HG03439 (cell line): Measurements from ENCODE around the gene DISP3.

Source experiments
- ATAC-seq: cut with Tn5 transposase; IDR thresholded peaks from one replicate; pipeline ENCODE4 v1.9.1; 2021; ENCODE audit warnings: mild to moderate bottlenecking, moderate library complexity; ENCODE audit not compliant: unreplicated experiment

DISP3 gene

DNA sequence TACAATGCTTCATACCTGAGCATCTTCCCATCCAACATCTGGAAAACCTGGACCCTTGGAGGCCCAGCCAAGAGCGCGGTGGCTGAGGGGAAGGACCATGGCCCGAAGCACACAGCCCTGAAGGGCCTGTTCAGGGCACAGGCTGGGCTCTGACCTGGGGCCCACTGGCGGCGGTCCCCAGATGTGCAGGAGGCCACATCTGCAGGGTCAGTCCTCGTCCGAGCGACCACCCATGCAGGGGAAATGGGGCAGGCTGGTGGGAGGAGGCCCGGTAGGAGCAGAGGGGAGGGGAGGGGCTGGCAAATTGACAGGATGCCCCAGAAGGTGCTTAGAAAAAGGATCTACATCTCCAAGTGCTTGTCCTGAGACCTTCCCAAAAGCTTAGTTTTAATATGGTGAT is 59.9 kb downstream of the DISP3 start:
- no peak for ATAC-seq

DNA sequence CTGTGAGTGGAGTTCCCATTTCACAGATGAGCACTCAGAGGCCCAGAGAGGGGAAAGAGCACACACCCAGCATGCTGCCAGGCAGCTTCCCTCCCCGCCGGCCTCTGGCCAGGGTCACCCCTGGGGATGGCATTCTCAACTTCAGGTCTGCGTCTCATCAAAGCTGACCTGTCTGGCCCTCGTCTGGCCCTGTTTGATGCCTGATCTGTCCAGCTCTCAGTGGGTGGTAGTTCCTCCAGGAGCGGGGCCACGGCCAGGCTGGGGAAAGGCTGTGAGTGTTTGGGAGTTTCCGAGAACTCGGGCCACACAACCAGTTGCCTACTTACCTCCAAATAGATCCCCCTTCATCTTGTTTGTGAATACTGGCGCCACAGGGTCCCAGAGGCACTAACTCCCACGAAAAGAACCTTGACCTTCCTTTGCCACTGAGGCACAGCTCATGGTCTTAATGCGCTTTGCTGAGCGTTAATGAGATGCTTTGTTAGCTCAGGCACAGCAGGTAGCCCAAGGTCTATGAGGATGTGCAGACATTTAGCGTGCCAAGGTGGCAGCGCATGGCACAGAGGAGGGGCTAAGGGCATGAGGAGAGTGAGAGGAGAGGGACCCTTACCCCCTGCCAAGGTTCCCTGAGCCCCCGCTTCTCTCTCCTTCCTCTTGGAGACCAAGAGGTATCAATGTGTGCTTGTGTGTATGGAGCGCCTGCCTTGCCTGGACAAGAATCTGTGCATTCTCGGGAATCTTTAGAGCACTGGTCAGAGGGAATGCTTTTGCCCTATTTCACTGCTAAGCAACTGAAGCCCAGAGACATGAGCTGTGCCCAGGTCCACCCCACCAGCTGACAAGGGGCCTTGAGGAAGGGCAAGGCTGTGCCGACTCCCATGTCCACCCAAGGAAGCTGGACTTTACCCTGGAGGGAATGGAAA is 61.2 kb downstream of the DISP3 start:
- ATAC-seq, result no peak

DNA sequence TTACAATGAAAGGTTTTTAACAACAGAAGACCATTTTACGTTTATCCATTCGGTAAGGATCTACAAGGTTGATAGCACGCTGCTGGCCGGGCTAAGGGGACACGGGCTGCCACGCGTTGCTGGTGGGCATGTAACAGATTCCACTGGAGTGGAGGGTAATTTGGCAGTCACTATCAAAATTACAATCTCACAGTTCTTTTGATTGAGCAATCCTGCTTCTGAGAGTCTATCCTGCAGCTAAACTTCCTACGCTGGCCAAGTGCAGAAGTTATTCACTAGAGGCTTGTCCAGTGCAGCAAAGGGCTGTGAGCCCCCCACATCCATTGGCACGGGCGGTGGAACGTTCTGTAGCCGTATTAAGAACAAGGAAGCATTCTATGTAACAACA is 61.8 kb downstream of the DISP3 start:
- no peak for ATAC-seq

DNA sequence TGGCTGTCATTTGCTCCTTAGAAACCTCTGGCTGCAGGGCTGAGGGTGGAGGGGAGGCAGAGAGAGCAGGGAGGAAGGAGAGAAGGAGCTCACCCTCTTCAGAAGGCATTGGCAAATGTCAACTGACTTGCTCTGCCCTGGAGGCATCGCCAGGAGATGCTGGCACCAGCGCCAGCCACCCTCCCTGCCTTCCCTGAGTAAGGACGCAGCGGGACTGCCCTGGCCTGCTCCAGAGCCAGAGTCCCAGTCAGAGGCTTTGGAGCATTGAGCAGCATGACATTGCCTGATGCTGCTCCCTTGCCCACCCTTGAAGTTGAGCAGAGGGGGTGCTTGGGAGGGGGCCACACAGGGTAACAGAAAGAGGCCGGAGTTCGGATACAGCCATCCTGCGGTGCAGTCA is 62.3 kb downstream of the DISP3 start:
- no peak for ATAC-seq

DNA sequence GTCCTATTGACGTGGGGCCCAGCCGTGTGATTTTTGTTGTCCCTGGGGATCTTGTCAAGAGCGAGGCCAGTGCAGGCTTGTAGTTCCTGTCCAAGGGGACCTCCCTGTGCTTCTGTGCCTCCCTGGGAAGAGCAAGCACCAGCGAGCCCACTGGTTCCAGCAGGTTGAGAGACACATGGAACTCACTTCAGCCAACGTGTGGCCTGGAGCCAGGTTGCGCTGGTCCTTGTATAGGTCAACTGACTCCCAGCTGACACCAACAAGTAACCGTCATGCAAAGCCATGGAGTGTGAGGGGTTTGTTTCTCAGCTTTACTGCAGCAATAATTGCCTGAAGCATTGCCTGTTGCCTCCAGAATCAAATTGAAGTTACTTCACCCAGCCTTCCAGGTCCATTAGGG is 63.0 kb downstream of the DISP3 start:
- ATAC-seq, result no peak

DNA sequence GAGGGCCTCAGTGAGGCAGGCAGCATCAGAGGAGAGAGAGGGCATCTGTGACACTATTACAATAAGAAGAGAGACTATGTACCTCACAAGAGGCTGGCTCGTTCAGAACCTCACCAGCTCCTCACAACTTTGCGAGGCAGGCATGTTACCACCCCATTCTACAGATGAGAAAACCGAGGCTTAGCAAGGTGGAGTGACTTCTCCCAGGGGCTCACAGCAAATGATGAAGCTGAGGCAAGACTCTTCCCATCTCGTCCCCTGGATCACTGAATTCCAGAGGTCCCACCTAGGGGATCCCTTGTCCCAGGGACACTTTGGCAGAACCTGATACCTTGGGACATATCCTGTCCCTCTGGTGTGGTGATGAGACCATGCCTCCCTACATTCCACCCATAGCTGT is 64.4 kb downstream of the DISP3 start:
- no peak for ATAC-seq

- ATAC-seq, result no peak
These were observed 64.8 kb downstream of the DISP3 start for GRCh38 chr1:11543796-11544195.

DNA sequence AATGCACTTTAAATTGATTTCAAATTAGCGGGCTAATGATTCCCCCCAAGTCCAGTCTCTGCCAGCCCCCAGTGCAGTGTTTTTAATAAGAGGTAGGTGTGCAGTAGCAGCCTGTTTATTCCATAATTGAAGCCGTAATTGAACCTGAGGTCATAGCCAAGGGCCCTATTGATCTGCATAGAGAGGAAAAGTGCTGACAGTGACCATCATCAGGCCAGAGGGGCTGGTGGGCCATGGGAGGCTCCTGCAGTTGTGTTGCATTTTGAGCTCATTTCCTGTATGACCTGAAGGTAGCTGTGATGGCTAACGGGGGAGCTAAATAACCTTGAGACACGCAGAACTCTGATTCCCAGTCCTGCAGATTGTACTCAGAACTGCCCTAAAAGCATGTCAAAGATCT is 67.5 kb downstream of the DISP3 start:
- no peak for ATAC-seq

DNA sequence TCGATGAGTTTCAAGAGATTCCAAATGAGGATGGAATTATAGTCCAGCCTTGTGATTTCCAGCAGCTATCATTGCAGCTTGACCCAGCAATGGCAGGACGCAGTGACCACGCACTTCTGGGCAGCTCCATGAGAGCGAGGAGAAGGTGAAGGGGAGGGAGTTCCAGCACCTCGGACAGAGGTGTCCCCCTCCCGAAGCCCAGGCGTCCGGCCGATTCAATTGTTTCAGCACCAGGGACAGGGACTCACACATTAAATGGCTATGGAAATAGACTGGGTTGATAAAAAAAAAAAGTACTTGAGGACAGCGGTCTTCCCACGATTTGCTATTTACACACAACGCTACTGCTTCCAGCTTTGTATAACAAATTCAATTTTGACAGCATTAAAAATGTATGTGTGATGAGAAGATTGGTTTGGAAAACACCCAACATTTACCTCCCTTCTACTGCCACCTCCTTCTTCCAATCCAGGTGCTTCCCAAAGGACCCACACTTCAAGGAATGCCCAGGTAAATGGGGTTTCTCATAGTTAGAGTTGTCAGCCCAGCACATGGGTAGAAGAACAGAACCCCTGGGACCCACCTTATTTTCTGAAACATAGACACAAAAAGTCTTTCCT is 71.8 kb downstream of the DISP3 start:
- ATAC-seq, result no peak

- no peak for ATAC-seq
These were observed 79.3 kb downstream of the DISP3 start for GRCh38 chr1:11558276-11558675.

GRCh38 chr1:11558871-11559590 is 80.1 kb downstream of the DISP3 start:
- ATAC-seq, result no peak

GRCh38 chr1:11559591-11559970 is 80.6 kb downstream of the DISP3 start:
- ATAC-seq, result no peak

GRCh38 chr1:11560061-11560460 is 81.1 kb downstream of the DISP3 start:
- ATAC-seq, result no peak

DNA sequence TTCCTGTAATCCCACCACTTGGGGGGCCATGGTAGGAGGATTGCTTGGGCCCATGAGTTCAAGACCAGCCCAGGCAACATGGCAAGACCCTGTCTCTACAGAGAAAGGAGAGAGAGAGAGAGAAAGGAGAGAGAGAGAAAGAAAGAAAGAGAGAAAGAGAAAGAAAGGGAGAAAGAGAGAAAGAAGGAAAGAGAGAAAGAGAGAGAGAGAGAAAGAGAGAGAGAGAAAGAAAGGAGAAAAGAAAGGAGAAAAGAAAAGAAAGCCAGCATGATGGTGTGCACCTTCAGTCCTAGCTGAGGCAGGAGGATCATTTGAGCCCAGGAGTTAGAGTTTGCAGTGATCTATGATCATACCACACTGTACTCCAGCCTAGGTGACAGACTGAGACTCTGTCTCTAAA is 82.8 kb downstream of the DISP3 start:
- ATAC-seq, result no peak

GRCh38 chr1:11562664-11563063 is 83.7 kb downstream of the DISP3 start:
- ATAC-seq, result no peak

DNA sequence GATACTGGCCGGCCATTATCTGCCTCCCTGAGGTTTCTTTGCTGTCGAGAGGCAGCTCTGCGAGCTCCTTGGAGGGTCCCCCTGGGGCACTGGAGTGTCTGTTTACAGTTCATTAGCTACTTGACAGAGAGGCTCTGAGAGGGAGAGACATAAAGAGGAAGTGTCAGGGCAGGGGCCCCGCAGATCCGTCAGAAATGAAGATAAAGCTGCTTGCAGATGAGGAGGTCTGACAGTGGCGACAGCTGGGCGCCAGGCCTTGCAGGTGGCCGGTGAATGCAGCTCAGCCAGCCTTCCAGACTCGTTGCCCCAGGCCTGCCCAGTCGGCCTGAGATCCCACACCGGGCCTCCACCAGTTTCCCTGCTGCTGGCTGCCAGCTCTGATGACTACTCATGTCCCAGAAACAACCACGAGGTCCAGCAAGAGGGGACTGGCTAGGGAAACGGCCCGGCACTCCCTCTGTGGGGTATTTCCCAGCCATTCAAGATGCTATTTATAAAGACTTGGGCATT is 84.7 kb downstream of the DISP3 start:
- no peak for ATAC-seq

- ATAC-seq, result no peak
These were observed 85.3 kb downstream of the DISP3 start for GRCh38 chr1:11564237-11564636.

DNA sequence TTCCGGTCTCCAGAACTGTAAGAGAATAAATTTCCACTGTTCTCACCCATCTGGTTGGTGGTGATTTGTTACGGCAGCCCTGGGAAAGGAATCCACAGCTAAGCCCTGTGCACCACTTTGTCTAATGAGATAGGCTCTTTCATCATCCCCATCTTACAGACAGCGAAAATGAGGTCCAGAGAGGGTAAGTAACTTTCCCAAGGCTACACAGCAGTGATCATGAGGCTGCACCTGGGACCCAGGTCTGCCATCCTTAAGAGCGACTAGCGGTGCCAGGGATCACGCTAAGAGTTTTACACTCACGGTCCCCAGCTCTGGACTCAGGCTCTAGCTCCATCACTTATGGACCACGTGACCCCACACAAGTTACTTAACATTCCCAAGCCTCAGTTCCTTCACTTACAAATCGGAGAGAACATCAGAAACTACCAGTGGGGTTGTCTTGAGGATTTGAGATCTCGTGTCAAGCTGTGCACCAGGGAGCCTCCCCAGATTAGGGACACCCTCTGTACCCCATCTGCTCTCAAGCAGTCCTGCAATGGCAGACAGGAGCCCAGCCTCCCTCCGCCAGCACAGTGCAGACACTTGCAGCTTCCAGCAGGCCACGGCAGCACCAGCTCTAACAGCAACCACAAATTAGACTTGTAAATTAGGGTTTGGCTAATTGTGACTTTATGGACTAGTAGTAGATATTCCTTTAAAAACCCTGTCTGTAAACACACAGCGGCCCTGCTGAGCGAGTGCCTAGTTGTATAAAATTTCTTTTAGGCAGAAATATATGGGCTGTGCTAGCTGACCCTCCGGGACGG is 87.3 kb downstream of the DISP3 start:
- ATAC-seq, result no peak

GRCh38 chr1:11567244-11568065 is 88.5 kb downstream of the DISP3 start:
- no peak for ATAC-seq

DNA sequence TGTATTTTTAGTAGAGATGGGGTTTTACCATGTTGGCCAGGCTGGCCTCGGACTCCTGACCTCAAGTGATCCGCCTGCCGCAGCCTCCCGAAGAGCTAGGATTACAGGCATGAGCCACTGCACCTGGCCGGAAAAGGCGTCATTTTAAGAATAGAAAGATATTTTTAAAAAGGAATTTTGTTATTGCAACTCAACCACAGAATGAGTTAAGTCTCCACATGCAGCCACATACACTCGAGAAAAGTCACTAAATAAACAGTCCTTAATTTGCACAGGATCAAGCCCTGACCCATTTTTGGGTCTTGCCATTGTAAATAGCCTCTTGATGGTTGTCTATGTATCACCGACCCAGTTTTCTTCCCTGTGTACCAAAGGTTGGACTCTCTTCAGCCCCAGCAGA is 89.7 kb downstream of the DISP3 start:
- no peak for ATAC-seq
